Stimulated activated CD4-positive, alpha-beta T cell treated with anti-CD3 and anti-CD28 coated beads, Interleukin-4, amount 100 ng/mL, for 24 hours (primary cell): ENCODE data around the gene MATCAP1.

Source experiments
- DNase-seq: peaks from one replicate; pipeline ENCODE4 v3.0.0-alpha.2; 2020

MATCAP1 gene

DNA sequence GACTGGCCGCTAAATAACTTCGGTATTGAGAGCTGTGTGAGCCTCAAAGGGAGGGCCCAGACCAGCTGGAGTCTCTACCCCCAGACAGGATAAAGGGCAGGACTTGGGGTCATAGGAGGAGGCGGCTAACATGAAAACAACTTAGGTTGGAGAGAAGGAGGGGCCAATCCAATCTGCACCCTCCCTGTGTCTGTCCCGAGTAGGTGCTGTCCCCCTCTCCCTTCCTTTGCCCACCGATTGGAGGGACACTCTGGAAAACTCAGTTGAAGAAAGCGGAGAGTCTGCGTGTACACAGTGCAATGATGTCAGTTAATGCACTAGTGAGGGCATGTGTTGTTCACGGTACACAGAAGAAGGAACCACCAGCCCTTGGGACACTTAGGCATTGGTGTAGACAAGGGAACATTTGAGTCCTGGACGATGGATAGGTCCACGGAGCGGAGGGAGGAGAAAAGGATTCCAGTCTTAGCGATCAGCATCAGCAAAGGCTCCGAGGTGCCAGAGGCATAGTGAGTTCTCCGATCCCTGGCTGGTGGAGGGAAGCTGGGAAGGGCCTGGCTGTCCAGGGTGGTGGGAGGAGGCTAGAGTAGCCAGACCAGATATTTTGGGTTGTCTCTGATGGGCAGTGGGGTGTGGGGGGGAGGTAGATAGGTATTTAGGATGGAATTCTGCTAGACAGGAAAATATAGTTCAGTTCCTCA lies 12.7 kb downstream of the MATCAP1 start:
- DNase-seq, result no peak

DNA sequence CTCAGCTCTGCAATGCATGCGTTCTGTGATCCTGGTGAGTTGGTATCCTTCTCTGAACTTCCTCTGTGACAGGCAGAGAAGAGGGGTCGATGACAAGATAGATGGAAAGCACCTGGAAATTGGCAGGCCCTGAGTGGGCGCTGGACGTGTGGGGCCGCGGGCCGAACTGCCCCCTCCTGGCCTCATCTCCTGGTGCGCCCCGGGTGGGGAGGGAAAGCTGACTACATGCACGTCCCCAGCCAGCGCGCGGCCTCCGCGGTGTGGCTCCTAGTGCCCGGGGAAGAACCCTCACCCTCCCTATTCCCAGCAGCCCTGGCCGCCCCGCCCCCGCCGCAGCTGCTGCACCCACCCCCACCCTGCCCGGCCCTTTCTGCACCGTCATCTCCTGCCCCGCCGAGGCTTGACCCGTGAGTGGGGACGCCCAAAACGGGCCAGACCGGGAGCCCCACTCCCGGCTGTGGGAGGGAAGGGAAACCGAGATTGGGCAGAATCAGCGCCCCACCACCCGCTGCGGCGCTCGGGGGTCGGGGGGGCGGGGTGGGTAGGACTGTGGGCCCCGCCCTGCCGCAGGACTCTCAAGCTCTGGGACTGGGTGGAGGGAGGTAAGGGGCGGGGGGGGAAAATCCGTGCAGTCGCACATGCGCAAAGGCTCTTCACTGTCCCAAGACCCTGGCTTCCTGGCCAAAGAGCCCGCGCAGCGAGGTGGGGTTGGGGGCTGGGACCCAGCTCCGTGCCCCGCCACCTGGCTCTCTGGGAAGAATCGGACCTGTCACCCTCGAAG lies 13.4 kb downstream of the MATCAP1 start, which contains the start of gene NOL3:
Gene NOL3, plus strand, starts transcription at position 371 of the 781 bp plus-strand sequence.
- peak; percentile 30 for DNase-seq

DNA sequence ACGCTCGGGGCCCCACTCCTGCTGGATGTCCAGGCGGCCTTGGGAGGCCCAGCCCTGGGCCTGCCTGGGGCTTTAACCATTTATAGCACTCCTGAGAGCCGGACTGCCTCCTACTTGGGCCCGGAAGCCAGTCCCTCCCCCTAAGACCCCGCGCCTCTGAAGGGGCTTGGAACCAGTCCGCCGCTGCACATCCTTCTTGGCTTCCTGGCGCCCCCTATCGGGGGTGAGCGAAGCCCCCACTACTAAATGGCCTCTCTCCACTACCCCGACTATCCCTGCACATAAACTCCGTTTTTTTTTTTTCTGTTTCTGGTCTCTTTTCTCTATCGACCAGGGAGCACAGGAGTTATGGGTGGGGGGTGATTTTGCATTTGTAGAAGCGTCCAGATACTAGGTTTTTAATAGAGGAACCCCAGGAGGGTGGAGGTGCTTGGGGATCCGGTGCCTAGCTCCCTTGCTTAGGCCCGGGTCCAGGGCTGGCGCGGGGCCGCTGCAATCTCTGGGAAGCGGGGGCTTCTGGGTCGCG lies 14.1 kb downstream of the MATCAP1 start:
- peak; percentile 36 for DNase-seq

DNA sequence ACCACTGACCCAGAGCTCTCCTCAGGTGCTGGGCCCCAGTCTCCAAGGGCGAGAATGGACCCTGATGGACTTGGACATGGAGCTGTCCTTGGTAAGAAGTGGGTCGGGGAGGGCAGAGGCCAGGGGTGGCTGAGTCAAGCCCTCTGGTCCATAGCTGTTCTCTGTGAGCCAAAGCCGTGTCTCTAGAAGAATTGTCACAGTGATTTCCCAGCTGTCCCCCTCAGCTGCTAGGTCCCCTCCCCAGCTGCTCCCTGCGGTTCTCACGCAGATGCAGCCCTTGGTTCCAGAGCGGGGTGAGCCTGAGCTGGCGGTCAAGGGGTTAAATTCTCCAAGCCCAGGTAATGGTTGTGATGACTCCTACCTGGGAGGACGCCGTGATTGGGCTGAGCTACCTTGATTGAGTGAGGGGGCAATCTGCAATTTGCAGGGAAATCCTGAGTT lies 14.7 kb downstream of the MATCAP1 start:
- DNase-seq, result no peak

DNA sequence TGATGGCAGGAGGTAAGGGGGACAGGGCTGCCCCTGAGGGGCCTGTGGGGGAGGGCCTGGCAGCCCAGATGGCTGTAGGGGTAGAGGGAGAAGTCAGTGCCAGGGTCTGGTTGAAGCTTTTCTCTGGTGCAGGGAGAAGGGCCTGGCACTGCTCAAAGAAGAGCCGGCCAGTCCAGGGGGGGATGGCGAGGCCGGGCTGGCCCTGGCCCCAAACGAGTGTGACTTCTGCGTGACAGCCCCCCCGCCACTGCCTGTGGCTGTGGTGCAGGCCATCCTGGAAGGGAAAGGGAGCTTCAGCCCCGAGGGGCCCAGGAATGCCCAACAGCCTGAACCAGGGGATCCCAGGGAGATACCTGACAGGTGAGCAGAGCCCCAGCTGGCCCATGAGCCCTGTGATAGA lies 16.2 kb downstream of the MATCAP1 start:
- no peak for DNase-seq

DNA sequence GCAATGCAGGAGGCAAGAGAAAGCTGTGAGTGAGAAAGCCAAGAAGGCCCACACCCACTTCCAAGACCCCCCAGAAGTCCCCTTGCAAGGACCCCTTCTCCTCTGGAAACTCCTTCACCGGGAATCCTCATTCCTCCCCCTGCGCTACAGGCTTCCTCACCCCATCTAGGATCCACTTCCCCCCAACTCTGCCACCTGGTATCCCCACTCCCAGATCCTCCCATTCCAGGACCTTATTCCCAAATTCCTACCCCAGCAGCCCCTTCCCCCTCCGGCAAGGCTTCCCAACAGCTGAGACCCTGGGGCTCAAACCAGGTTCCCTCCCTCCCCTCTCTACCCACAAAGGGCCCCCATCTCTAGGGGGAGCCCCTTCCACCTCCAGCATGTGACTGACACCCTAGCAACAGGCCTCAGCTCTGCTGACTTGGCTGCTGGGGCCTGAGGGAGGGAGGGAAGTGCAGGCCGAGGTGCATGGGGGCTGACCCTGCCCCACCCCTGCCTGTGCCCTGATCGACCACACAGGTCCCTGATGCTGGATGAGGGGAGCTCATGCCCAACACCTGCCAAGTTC lies 17.1 kb downstream of the MATCAP1 start:
- DNase-seq, result no peak

DNA sequence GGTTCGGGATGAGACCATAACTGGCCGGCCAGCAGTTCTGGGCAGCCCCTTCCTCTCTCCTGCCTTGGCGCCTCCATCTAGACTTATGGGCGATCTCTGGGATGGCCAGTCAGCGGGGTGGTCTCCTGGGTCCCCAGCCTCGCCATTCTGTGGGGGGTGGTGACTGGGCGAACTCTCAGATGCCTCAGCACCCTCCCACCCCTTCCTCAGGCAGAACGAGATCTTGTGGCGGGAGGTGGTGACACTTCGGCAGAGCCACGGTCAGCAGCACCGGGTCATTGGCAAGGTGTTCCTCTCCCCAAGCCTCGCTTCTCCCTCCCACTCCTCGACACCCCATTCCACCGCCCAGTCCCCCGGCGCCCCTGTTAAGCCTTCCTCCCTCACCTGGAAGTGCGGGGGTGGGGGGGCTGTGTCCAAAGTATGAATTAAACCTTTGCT lies 17.6 kb downstream of the MATCAP1 start:
- no peak for DNase-seq

DNA sequence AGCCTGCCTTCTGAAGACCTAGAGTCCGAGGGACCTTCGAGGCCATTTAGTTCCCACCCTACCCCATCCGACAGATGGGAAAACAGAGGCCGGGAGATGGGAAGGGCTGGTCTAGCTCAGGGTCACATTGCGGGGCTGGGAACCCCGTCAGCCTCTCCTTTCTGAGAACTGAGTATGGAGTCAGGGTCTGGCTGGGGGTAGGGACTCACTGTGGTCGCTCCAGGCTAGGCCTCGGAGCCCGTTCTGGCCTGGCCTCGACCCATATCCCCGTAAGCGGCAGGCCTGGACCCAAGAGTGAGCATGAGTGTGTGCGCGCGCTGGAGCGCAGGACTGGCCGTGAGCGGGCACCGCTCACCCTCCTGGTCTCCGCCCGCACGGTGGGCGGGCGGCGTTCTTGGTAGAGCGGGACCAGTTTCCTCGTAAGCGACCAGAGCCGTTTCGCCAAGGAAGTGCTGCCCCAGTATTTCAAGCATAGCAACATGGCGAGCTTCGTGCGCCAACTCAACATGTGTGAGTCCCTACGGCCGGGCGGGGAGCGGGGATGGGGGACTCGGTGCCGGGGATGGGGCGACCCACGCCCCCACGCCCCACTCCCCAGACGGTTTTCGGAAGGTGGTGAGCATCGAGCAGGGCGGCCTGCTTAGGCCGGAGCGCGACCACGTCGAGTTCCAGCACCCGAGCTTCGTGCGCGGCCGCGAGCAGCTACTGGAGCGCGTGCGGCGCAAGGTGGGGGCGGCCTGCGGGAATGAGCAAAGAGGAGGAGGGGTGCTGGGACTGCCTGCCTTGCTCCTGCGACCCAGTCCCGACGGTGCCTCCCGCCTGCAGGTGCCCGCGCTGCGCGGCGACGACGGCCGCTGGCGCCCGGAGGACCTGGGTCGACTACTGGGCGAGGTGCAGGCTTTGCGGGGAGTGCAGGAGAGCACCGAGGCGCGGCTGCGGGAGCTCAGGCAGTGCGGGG lies 18.4 kb downstream of the MATCAP1 start:
- no peak for DNase-seq

DNA sequence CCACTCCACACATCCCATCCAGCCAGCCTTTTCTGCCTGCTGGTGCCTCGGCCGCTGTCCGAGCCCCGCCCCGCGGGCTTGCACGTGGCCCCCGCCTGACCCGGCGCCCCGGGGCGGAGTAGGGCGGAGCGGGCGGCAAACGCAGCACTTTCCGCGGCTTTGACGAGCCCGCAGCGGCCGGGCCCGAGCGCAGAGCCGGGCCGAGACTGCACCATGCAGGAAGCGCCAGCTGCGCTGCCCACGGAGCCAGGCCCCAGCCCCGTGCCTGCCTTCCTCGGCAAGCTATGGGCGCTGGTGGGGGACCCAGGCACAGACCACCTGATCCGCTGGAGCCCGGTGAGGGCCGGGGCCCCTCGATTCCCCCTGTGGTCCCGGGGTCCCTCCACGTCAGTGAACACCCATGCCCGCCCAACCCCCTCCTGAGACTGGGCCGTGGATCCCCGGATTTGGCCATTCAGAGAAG lies 19.1 kb downstream of the MATCAP1 start, which contains the start of gene HSF4:
Gene HSF4, plus strand, starts transcription at position 147 of the 463 bp plus-strand sequence. Its CDS starts 67 bp downstream, at position 214.
- no peak for DNase-seq

DNA sequence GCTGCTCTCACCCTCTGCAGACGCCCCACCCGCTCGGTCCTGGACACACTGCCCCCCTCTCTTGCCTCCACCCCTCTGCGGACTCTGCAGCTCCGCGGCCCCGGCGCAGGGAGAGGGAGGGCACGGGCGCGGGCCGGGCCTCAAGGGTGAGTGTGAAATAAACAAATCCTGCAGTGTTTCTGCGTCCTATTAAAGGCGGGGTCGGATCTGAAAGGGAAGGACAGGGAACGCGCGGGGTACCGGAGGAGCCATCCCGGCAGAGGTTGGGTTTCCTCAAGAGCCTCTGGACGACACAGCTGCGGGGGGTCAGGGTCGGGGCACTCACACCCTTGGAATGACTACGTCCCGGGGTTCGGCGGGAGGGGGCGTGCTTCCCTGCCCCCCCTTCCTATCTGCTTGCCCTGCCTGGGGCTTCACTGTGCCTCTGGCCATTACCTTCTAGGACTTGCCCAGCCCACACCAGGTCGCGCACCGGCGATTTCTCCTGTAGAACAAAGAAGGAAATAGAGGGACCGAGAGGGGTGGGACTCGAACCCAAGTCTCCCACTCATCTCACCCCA lies 19.7 kb downstream of the MATCAP1 start:
- no peak for DNase-seq

DNA sequence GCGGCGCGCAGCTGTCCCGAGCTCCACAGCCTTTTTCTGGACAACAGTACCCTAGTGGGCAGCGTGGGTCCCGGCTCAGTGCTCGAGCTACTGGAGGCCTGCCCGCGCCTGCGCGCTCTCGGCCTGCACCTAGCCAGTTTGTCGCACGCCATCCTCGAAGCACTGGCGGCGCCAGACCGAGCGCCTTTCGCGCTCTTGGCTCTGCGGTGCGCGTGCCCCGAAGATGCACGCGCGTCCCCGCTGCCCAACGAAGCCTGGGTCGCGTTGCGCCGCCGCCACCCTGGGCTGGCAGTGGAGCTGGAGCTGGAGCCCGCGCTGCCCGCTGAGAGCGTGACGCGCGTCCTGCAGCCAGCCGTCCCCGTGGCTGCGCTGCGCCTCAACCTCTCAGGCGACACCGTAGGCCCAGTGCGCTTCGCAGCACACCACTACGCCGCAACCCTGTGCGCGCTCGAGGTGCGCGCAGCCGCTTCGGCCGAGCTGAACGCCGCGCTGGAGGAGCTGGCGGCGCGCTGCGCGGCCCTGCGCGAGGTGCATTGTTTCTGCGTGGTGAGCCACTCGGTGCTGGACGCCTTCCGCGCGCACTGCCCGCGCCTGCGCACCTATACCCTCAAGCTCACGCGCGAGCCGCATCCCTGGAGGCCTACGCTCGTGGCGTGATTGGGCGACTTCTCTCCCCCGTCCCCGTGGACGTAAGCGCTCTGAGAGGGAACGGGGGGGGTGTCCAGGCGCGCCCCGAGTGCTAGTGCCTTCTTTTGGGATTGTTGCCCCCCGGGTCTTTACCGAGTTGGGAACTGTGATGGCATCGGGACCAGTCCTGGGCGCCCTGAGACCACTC lies 20.4 kb downstream of the MATCAP1 start:
- peak; percentile 29 for DNase-seq

DNA sequence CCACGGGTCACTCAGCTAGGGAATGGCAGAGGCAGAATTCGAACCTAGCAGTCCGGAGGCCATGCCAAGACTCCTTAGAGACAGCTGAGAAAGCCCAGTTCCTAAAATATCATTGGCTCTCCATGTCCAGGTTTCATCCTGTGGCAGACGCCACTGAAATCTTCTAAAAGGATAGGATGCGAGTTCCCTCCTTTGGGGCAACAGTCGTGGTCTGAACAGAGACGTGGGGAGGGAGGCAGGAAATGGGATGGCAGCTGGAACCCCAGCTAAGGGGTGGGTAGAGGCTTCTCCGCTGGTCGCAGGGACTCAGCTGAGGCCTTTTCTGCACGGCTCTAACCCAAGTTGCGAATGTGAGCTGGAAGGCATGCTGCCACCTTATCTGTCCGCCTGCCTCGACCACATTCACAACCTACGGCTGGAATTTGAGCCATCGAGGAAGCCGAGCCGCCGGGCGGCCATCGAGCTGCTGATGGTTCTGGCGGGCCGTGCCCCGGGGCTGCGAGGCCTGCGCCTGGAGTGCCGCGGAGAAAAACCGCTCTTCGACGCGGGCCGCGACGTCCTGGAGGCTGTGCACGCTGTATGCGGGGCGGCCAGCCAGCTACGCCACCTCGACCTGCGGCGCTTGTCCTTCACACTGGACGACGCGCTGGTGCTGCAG lies 21.1 kb downstream of the MATCAP1 start:
- DNase-seq, result no peak

DNA sequence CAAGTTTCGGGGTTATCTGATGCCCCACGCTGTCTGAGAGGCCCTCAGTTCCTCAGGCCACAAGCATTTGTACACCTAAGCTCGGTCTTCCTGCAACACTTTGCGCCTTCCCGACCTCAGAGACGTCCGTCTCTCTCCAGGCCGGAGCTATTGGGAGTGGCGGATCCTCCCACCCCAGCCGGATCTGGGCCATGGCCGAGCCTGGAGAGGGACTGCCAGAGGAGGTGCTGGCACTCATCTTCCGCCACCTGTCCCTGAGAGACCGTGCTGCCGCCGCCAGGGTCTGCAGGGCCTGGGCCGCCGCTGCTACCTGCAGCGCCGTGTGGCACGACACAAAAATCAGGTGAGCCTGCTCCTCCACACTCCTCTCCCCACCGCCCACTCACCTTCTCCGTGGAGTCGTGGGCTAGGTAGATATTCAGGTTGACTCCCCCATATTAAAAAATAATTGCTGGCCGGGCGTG lies 22.1 kb downstream of the MATCAP1 start:
- DNase-seq, result no peak

DNA sequence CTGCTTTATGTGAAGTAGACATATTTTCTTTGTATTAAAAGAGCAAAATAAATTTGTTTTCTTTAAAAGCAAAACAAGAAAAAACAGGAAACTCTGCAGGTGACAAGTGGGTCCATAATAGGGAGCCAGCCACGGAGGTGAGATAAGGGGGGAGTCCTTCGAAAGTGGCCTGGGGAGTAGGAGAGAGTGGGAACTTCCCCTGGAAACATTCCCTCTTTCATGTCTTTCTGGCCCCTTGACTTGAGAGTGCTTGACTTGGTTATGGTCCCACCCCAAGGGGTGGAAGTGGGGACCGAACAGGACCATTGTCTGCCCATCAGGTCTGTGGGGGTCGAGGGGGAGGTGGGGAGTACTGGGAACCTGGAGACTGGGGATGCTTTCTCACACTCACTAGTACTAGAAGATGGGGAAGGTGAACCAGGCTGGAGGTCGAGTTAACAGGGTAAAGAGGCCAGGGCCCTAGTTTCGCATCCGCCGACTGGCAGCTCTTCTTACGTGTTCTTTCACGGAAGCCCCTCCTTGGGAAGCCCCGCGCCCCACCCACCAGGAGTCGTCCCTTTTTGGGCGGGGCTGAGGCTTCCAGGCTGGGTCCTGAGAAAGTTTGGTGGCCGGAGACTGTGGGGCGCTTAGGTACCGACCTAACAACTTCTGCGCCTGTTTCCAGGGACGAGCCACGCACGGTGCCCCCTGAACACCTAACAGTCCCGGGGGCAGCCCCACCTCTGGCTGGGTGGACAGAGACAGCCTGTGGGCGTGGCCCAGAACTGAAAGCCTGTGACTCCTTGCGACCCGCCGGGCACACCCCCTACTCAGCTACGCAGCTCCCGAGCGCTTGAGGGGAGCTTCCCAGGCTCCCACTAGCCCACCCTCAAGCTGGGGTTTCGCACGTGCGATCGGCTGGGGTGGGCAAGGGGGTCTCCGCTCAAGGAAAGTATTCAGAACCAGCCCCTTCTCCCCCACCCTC lies 24.8 kb downstream of the MATCAP1 start:
- DNase-seq, result peak; percentile 76

DNA sequence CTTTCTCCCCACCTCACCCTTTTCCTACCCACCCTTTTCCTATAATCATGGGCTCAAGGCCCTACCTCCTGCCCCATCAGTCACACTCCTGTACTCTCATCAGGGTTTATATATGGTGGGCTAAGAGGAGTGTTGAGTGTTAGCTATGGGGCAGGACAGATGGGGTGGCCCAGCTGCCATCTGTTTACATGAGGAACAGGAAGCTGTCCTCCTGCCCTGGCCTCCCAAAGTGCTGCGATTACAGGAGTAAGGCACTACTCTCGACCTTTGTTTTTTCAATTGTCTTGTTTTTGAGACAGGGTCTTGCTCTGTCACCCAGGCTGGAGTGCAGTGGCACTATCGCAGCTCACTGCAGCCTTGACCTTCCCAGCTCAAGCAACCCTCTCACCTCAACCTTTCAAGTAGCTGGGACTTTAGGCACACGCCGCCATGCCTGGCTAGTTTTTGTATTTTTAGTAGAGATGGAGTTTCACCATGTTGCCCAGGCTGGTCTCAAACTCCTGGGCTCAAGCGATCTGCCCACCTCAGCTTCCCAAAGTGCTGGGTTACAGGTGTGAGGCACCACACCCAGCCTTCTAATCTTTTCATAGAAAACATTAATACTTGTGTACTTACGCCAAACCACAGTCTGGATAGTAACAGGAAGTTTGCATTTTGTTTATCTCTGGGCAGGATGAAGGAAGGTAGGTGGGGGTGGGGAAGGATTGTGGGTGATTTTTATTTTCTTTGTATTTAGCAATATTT lies 25.7 kb downstream of the MATCAP1 start:
- DNase-seq, result no peak

DNA sequence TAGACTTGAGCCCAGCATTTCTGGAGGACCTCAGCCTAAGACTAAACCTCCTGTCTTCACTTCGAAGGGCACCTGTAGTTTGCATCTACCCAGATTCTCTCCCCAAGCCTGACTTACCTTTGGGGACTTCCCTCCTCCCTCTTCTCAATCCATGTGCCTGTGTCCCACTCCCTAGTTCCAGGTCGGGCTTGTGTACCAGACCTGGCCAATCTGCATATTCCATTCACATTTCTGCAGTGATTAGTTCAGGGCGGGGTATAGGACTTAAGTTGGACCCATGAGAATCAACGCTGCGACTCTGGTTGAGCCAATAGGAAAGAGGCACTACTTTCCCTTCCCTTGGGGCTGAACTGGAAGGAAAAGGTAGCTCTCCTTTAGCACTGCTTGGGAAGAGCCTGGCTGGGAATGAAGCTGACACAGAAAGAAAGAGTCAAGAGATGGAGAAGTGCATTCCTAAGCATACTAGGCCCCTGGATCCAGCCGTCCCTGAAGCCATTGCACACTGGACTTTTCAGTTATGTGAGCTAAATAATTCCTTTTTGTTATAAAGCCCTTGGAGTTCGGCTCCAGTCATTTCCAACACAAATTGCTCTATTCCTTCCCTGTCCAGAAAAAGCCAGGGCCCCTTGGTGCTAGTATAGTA lies 26.5 kb downstream of the MATCAP1 start:
- no peak for DNase-seq

DNA sequence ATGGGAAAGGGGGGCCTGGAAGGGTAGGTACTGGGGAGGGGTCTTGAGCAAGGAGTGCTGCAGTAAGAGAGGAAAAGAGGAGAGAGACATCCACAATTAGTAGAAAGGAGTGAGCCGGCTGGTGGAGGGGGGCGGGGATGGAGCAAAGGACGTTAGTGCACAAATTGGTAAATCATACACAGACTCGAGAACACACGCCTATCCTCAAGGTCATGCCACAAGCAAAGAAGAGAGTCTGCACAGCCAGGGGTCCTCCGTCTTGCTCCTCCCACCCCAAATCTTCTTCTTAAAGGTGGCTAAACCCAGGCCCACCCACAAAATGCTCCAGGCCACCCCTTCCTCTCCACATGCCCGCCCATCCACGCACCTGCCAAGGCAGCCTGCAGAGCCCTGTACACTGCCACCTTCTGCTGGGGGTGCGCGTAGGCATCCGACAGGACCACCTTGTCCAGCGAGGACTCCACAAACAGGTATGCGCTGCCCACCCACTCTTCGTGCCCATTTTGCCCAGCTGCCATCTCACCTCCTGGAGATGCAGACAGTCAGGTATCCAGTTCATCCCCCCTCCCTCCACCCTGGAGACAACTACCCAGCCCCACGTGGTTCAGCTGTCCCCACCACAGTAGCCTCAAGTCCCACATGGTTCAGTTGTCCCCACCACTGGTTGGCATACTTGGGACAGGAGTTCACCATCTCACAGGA lies 27.5 kb downstream of the MATCAP1 start:
- no peak for DNase-seq
